Tibial nerve (tissue), 4 donors: ENCODE measurements around the gene PCDHGA8. TPM values are rescaled to one million over a fixed set of nuclear protein-coding genes. Genes with fewer than 3 reads are reported as not detected.

Experiments
- DNase-seq, 2 donors: peaks; one replicate each; pipeline ENCODE4 v3.0.0-alpha.2; 2019; ENCODE audit warnings: low spot score in 2 of 2
- H3K27ac ChIP-seq, 4 donors: fragments of 200-600 bp; sonication (generic) in 3 of 4; one replicate each; pipeline ENCODE4 v1.5.1; 2017 to 2019; ENCODE audit warnings: mild to moderate bottlenecking in 1 of 4
- H3K27me3 ChIP-seq, 2 donors: fragments of 200-600 bp; sonication (generic) in 1 of 2; one replicate each; pipeline versions ENCODE4 v1.5.1 to v1.6.0; 2017 to 2019
- H3K36me3 ChIP-seq, 3 donors: fragments of 200-600 bp; sonication (generic); one replicate each; pipeline ENCODE4 v1.5.1; 2018 to 2019
- H3K4me1 ChIP-seq, 4 donors: fragments of 200-600 bp; sonication (generic) in 3 of 4; one replicate each; pipeline ENCODE4 v1.5.1; 2017 to 2019
- H3K4me3 ChIP-seq, 4 donors: fragments of 200-600 bp; sonication (generic) in 3 of 4; one replicate each; pipeline ENCODE4 v1.5.1; 2017 to 2019; ENCODE audit warnings: mild to moderate bottlenecking in 1 of 4, moderate library complexity in 1 of 4
- H3K9me3 ChIP-seq, 4 donors: fragments of 200-600 bp; sonication (generic) in 3 of 4; one replicate each; pipeline ENCODE4 v1.5.1; 2017 to 2019
- EP300 ChIP-seq, 2 donors: sonication (generic); formaldehyde crosslinking; IDR thresholded peaks; one replicate each; pipeline ENCODE4 v1.6.1; 2017; ENCODE audit warnings: antibody characterized with exemption in 2 of 2, mild to moderate bottlenecking in 1 of 2
- POLR2A ChIP-seq, 2 donors: fragments of 450-650 bp; IDR thresholded peaks; one replicate each; pipeline ENCODE4 v1.6.1; 2017; ENCODE audit warnings: antibody characterized with exemption in 2 of 2, mild to moderate bottlenecking in 2 of 2, moderate library complexity in 2 of 2
- WGBS, 2 donors: methylation state at CpG; one replicate each; pipeline ENCODE4 v1.1.5; 2018; 5-methylcytosine and 5-hydroxymethylcytosine counted together
- total RNA-seq, 4 donors: library from RNA; depleted of rRNA; stranded (reverse); fragments of >200 nt; gene quantifications; one replicate each; pipeline ENCODE4 v1.1.0, GENCODE V29; 2016
- TF ChIP-seq, protein P1 (sequence below), 5 experiments: fragments of 200-600 bp in 3 of 5; fragments of 450-650 bp in 2 of 5; sonication (generic) in 3 of 5; IDR thresholded peaks; one replicate each; pipeline ENCODE4 v1.5.1; 2016 to 2019; ENCODE audit warnings: antibody characterized with exemption in 5 of 5, mild to moderate bottlenecking in 3 of 5, moderate library complexity in 2 of 5

The PCDHGA8 gene
- 1 to 10 TPM; 5.5 to 9.3 (median 6.6) TPM for total RNA-seq

DNA sequence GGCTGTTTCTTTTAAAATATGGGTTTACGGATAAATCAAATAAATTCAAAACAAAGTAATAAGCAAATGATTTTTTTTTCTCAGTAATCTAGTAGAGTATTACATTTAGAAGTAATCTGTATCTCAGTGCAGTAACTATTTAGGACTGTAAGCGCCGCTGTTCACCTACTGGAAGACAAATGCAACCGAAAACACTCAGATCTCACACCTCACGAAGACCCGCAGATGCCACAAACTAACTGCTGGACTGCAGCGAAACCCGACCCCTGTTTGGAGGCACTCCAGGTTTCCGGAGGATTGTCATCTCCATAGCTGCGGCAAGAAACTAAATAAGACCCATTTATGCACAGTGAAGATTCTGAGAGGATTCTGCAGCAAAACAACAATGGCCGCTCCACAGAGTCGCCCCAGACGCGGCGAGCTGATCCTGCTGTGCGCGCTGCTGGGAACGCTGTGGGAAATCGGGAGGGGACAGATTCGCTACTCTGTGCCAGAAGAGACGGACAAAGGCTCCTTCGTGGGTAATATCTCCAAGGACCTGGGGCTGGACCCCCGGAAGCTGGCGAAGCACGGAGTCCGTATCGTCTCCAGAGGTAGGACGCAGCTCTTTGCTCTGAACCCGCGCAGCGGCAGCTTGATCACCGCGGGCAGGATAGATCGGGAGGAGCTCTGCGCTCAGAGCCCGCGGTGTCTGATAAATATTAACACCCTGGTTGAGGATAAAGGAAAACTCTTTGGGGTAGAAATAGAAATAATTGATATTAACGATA is at the start of gene PCDHGA8:
TSS of gene PCDHGA8 (plus strand) at position 205 of the 770 bp plus-strand sequence. CDS start at position 386, 181 bp downstream.
- no peak within 1 kb of the TSS for H3K4me3 ChIP-seq
- H3K36me3 ChIP-seq, result peaks cover 0 to 25% (median 0%) of the 10 kb centered on the region in 3 donors
- H3K4me1 ChIP-seq, result no peaks in the 10 kb centered on the region
- H3K27ac ChIP-seq, result no peak within 1 kb of the TSS
- no peaks in the 10 kb centered on the region for H3K27me3 ChIP-seq
- 26 to 33% methylated on average over 38 of the region's 38 CpGs for WGBS, 2 donors
- H3K9me3 ChIP-seq, result peaks cover 12 to 97% (median 50%) of the 10 kb centered on the region in 4 donors
- TF ChIP-seq POLR2A (IDR thresholded peaks at IDR 0.05) (no peak), EP300 (IDR thresholded peaks at IDR 0.05) (no peak)
- TF ChIP-seq, protein P1, sequence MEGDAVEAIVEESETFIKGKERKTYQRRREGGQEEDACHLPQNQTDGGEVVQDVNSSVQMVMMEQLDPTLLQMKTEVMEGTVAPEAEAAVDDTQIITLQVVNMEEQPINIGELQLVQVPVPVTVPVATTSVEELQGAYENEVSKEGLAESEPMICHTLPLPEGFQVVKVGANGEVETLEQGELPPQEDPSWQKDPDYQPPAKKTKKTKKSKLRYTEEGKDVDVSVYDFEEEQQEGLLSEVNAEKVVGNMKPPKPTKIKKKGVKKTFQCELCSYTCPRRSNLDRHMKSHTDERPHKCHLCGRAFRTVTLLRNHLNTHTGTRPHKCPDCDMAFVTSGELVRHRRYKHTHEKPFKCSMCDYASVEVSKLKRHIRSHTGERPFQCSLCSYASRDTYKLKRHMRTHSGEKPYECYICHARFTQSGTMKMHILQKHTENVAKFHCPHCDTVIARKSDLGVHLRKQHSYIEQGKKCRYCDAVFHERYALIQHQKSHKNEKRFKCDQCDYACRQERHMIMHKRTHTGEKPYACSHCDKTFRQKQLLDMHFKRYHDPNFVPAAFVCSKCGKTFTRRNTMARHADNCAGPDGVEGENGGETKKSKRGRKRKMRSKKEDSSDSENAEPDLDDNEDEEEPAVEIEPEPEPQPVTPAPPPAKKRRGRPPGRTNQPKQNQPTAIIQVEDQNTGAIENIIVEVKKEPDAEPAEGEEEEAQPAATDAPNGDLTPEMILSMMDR (IDR thresholded peaks at IDR 0.05), result no peak
- no peak for DNase-seq

DNA sequence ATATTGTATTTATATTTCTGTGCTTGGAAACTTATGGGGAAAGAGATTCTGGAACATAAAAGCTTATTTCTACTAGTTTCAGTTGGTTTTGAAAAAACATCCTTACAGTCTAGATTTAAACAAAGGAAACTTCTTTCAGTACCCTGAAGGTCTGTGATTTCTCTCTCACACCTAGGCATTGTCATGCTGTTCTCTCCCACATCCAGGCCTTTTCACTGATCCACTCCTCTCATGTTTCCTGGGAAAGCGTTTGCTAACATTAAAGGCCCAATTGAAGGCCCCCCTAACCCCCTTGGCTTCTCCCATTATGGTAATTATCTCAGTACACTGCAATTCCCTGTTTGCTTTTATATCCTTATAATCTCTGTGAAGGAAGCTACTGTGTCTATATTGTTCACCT is 49.7 kb upstream of the PCDHGA8 start:
- no peak for TF ChIP-seq EP300 (IDR thresholded peaks at IDR 0.05)
- TF ChIP-seq POLR2A (IDR thresholded peaks at IDR 0.05), result no peak
- TF ChIP-seq, protein P1 (IDR thresholded peaks at IDR 0.05), result no peak
- Histone ChIP-seq H3K4me3 (no peak overlapping the region), H3K36me3 (peaks cover 0 to 8% (median 0%) of the 10 kb centered on the region in 3 donors), H3K27ac (no peak overlapping the region), H3K4me1 (no peaks in the 10 kb centered on the region), H3K9me3 (peaks cover 7 to 100% (median 48%) of the 10 kb centered on the region in 4 donors), H3K27me3 (no peaks in the 10 kb centered on the region)
- no peak for DNase-seq
- WGBS, 2 donors, result 24 to 37% methylated on average over 1 of the region's 1 CpG

DNA sequence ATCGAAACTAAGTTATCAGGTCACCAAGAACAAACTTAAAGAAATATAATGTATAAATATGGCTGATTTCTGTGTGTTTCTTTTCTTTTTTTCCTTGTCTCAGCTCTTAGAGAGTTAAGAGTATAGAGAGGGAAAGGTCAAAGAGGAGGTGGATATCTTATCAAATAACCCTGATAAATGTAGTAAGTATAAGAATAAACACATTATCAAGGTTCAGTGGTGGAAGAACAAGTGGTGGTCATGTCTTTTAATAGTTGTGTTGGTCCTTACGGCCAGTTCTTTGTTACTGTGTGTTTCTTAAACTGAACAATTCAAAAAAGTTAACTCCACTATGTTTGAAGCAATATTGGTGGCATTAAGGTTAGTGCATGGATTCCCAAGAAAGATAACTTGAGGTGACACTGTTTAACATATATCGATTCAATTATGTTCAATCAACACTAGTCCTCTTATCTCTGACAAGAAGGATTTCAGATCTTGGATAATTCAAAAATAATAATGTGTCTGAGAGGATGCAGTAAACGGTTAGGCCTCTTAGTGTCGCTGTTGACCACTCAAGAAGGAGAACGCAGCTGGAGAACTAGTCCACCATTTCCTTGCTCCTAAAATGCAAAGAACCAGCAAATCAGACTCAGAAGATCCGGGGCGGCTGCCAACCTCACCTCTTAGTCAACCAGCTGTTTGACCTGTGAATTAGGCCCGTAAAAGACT is 49.0 kb upstream of the PCDHGA8 start, which contains the start of gene PCDHGA3:
TSS of gene PCDHGA3 (plus strand) at position 588 of the 711 bp plus-strand sequence. CDS start 205 bp downstream, outside the sequence.
- DNase-seq, result no peak
- Histone ChIP-seq H3K36me3 (peaks cover 0 to 8% (median 0%) of the 10 kb centered on the region in 3 donors), H3K27ac (no peak within 1 kb of the TSS), H3K9me3 (peaks cover 7 to 100% (median 48%) of the 10 kb centered on the region in 4 donors), H3K4me1 (no peaks in the 10 kb centered on the region), H3K4me3 (peak within 1 kb of the TSS in 2 of 4 donors; percentile 9 to 29), H3K27me3 (no peaks in the 10 kb centered on the region)
- WGBS, 2 donors, result 25 to 31% methylated on average over 9 of the region's 9 CpGs
- no peak for TF ChIP-seq POLR2A (IDR thresholded peaks at IDR 0.05)
- no peak for TF ChIP-seq EP300 (IDR thresholded peaks at IDR 0.05)
- TF ChIP-seq, protein P1 (IDR thresholded peaks at IDR 0.05), result peak in 2 of 5 experiments; percentile 14 to 25

DNA sequence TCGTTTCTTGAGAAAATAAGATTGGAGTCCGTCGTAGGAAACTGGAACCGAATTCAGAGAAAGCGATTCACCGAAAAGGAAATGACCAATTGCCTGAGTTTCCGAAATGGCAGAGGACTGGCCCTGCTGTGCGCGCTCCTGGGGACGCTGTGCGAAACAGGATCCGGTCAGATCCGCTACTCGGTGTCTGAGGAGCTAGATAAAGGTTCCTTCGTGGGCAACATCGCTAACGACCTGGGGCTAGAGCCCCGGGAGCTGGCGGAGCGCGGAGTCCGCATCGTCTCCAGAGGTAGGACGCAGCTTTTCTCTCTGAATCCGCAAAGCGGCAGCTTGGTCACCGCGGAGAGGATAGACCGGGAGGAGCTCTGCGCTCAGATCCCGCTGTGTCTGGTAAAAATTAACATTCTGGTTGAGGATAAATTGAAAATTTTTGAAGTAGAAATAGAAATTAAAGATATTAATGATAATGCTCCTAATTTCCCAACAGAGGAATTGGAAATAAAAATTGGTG is 48.4 kb upstream of the PCDHGA8 start:
- Histone ChIP-seq H3K27ac (no peak overlapping the region), H3K4me3 (peak overlapping the region in 2 of 4 donors; percentile 9 to 29), H3K27me3 (no peaks in the 10 kb centered on the region), H3K9me3 (peaks cover 4 to 100% (median 45%) of the 10 kb centered on the region in 4 donors), H3K36me3 (peaks cover 0 to 12% (median 0%) of the 10 kb centered on the region in 3 donors), H3K4me1 (no peaks in the 10 kb centered on the region)
- 28% methylated on average over 31 of the region's 31 CpGs for WGBS, 2 donors
- TF ChIP-seq, protein P1 (IDR thresholded peaks at IDR 0.05), result no peak
- TF ChIP-seq POLR2A (IDR thresholded peaks at IDR 0.05), result no peak
- TF ChIP-seq EP300 (IDR thresholded peaks at IDR 0.05), result no peak
- DNase-seq, result no peak
